ENCODE data around the gene CBARP. TPM values are rescaled to one million over a fixed set of nuclear protein-coding genes. Genes with fewer than 3 reads are reported as not detected.
A peak's percentile ranks its signal among the peaks of the same experiment; 100 is the strongest.
"Not testable (repeated sequence)": the region's sequence is repeated elsewhere in the genome, so short reads cannot be mapped to it uniquely, and the experiment has no call there.

CBARP gene
- total and polyA plus RNA-seq, 2 donors (not counting 1 experiment from before 2014, with no cell fraction given): 0.31 to 1.5 TPM

DNA sequence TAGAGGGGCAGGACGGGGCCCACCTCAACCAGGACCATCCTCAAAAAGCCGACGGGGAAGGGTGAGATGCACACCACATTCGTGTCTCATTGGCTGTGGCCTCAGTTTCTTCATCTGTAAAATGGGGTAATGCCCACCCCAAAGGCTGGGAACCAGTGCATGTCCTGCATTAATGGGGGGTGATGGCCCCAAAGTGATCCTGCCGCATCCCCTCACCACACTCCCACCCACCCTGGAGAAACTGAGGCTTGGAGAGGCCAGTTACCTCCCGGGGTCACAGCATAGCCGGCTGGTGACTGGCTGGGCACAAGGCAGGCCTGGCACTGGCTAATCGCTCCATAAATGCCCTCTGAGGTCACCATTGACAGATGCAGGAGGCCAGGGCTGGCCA is 9.9 kb upstream of the CBARP start:
- Histone ChIP-seq H3K4me1 (ENCODE audit: control insufficient read depth, extremely low read depth, insufficient read depth, low read length) (peaks cover 21% of the 10 kb centered on the region), H4K20me1 (ENCODE audit: control insufficient read depth, extremely low read depth, insufficient read depth, low read length) (no peaks in the 10 kb centered on the region), H2AFZ (ENCODE audit: low read length) (no peak overlapping the region), H3K36me3 (ENCODE audit: control insufficient read depth, insufficient read depth, low read length) (peaks cover 18% of the 10 kb centered on the region), H3K9me3 (ENCODE audit: control insufficient read depth, insufficient read depth, low read depth, low read length) (no peaks in the 10 kb centered on the region), H3K9ac (ENCODE audit: insufficient read depth, low read length) (peak overlapping the region; percentile 97), H3K4me3 (replicated peaks in 1 of 4; ENCODE audit: control extremely low read depth in 1 of 4, insufficient read depth in 1 of 4, low read depth in 3 of 4, low read length in 4 of 4) (peak overlapping the region in 2 of 4 experiments; percentile 7 to 75), H3K27ac (ENCODE audit: insufficient read depth, low read length) (peak overlapping the region; percentile 98), H3K79me2 (ENCODE audit: control insufficient read depth, insufficient read depth, low read length) (peaks cover 45% of the 10 kb centered on the region), H3K4me2 (ENCODE audit: extremely low read depth, insufficient read depth, low read length) (peak overlapping the region; percentile 71), H3K27me3 (ENCODE audit: control insufficient read depth, insufficient read depth, low read length) (no peaks in the 10 kb centered on the region)
- no peak for TF ChIP-seq EZH2 (IDR thresholded peaks at IDR 0.05; ENCODE audit: low read length, missing control alignments)
- TF ChIP-seq, protein P1, sequence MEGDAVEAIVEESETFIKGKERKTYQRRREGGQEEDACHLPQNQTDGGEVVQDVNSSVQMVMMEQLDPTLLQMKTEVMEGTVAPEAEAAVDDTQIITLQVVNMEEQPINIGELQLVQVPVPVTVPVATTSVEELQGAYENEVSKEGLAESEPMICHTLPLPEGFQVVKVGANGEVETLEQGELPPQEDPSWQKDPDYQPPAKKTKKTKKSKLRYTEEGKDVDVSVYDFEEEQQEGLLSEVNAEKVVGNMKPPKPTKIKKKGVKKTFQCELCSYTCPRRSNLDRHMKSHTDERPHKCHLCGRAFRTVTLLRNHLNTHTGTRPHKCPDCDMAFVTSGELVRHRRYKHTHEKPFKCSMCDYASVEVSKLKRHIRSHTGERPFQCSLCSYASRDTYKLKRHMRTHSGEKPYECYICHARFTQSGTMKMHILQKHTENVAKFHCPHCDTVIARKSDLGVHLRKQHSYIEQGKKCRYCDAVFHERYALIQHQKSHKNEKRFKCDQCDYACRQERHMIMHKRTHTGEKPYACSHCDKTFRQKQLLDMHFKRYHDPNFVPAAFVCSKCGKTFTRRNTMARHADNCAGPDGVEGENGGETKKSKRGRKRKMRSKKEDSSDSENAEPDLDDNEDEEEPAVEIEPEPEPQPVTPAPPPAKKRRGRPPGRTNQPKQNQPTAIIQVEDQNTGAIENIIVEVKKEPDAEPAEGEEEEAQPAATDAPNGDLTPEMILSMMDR (conservative IDR thresholded peaks at IDR 0.05 in 1 of 2, IDR thresholded peaks at IDR 0.05 in 1 of 2; ENCODE audit: low read depth in 1 of 2, low read length in 2 of 2): no peak
- DNase-seq (ENCODE audit: low read depth in 2 of 2): no peak

DNA sequence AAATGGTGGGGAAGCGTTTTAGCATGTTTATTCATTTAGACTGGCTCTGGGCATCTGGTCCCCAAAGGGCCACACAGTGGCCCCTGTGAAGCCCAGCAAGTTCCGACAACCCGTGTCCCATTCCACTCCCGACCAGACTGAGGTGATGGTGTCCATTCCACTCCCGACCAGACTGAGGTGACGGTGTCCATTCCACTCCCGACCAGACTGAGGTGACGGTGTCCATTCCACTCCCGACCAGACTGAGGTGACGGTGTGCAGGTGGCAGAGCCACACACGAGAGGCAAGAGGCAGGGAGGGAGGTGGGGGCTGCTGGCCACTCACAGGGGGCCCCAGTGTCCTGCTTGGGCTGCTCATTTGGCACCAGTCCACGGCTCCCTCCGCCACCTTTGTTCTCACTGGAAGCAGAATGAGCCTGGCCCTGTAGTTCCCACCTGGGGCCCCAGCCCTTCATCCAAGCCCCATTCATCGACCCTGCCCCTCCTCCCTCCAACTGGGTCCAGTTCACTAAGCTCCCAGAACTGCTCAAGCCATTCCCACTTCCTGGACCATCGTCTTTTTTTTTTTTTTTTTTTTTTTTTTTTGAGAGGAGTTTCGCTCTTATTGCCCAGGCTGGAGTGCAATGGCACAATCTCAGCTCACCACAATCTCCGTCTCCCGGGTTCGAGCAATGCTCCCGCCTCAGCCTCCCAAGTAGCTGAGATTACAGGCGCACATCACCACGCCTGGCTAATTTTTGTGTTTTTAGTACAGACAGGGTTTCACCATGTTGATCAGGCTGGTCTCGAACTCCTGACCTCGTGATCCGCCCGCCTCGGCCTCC is 8.7 kb upstream of the CBARP start:
- not testable (repeated sequence) for H3K4me3 ChIP-seq (replicated peaks in 1 of 4; ENCODE audit: control extremely low read depth in 1 of 4, insufficient read depth in 1 of 4, low read depth in 3 of 4, low read length in 4 of 4); H3K9me3 ChIP-seq (ENCODE audit: control insufficient read depth, insufficient read depth, low read depth, low read length); DNase-seq (ENCODE audit: low read depth in 2 of 2); H3K9ac ChIP-seq (ENCODE audit: insufficient read depth, low read length); H3K27ac ChIP-seq (ENCODE audit: insufficient read depth, low read length); H3K4me2 ChIP-seq (ENCODE audit: extremely low read depth, insufficient read depth, low read length); H2AFZ ChIP-seq (ENCODE audit: low read length); H3K27me3 ChIP-seq (ENCODE audit: control insufficient read depth, insufficient read depth, low read length); H4K20me1 ChIP-seq (ENCODE audit: control insufficient read depth, extremely low read depth, insufficient read depth, low read length)
- peaks cover 13% of the 10 kb centered on the region for H3K36me3 ChIP-seq (ENCODE audit: control insufficient read depth, insufficient read depth, low read length)
- H3K79me2 ChIP-seq (ENCODE audit: control insufficient read depth, insufficient read depth, low read length): peaks cover 44% of the 10 kb centered on the region
- H3K4me1 ChIP-seq (ENCODE audit: control insufficient read depth, extremely low read depth, insufficient read depth, low read length): peaks cover 24% of the 10 kb centered on the region

DNA sequence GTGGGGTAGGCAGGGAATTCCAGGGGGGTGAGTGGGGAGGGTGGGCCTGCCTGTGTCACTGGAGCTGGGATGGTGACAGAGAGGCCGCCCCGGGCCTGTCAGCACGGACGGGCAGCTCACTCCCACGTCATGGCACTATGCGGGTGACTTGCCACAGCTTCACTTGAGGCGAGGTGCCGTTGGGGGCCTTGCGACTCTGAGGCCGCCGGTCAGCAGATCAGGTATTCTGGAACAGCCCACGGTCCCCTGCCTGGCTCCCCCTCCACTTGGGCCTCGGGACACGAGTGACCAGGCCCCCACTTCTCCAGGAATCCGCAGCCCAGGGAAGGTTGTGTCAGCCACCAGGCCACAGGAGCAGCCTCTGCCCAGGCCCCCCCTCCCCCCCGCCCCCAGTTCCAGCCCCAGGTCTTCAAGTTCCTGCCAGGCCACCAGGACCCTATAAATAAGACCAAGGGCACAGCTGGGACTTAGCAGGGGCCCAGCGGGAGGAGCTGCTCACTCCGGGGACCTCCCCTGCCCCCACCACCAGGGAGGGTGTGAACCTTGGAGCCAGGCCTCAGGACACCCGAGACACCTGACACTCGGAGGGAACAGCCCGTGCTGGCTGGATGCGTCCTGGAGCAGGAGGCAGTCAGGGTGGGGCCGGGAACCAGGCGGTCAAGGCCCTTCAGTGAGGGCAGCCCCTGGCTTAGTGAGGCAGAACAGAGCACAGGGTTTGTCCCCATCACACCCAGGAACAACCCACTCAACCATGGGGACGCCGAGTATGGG is 7.9 kb upstream of the CBARP start:
- Histone ChIP-seq H3K4me3 (replicated peaks in 1 of 4; ENCODE audit: control extremely low read depth in 1 of 4, insufficient read depth in 1 of 4, low read depth in 3 of 4, low read length in 4 of 4) (no peak overlapping the region), H3K36me3 (ENCODE audit: control insufficient read depth, insufficient read depth, low read length) (peaks cover 7% of the 10 kb centered on the region), H3K79me2 (ENCODE audit: control insufficient read depth, insufficient read depth, low read length) (peaks cover 36% of the 10 kb centered on the region), H3K27ac (ENCODE audit: insufficient read depth, low read length) (no peak overlapping the region), H3K4me2 (ENCODE audit: extremely low read depth, insufficient read depth, low read length) (no peak overlapping the region), H3K27me3 (ENCODE audit: control insufficient read depth, insufficient read depth, low read length) (no peaks in the 10 kb centered on the region), H3K9ac (ENCODE audit: insufficient read depth, low read length) (no peak overlapping the region), H4K20me1 (ENCODE audit: control insufficient read depth, extremely low read depth, insufficient read depth, low read length) (no peaks in the 10 kb centered on the region), H3K4me1 (ENCODE audit: control insufficient read depth, extremely low read depth, insufficient read depth, low read length) (peaks cover 27% of the 10 kb centered on the region), H3K9me3 (ENCODE audit: control insufficient read depth, insufficient read depth, low read depth, low read length) (no peaks in the 10 kb centered on the region), H2AFZ (ENCODE audit: low read length) (no peak overlapping the region)
- TF ChIP-seq, protein P1 (conservative IDR thresholded peaks at IDR 0.05 in 1 of 2, IDR thresholded peaks at IDR 0.05 in 1 of 2; ENCODE audit: low read depth in 1 of 2, low read length in 2 of 2): no peak
- no peak for TF ChIP-seq EZH2 (IDR thresholded peaks at IDR 0.05; ENCODE audit: low read length, missing control alignments)
- no peak for DNase-seq (ENCODE audit: low read depth in 2 of 2)
